Amniotic stem cell (primary cell): ENCODE measurements around the gene ADAM11.

Experiments
- DNase-seq: peaks from one replicate; lab custom pipeline; 2025; lab: John Stamatoyannopoulos, UW

ADAM11 gene

GRCh38 chr17:44757918-44758413 lies 822 bp upstream of the ADAM11 start:
- no peak for DNase-seq

GRCh38 chr17:44759086-44759915 lies 513 bp downstream of the ADAM11 start:
- DNase-seq = no peak

GRCh38 chr17:44759916-44760243 lies 1.1 kb downstream of the ADAM11 start:
- DNase-seq = no peak

- no peak for DNase-seq
Observed at GRCh38 chr17:44760474-44761308, 1.9 kb downstream of the ADAM11 start.

- DNase-seq = no peak
Observed at GRCh38 chr17:44761932-44762810, 3.4 kb downstream of the ADAM11 start.

- DNase-seq = no peak
Observed at GRCh38 chr17:44763170-44763569, 4.4 kb downstream of the ADAM11 start.

GRCh38 chr17:44765965-44766364 lies 7.2 kb downstream of the ADAM11 start:
- DNase-seq = no peak

- no peak for DNase-seq
Observed at GRCh38 chr17:44766409-44767038, 7.7 kb downstream of the ADAM11 start.

GRCh38 chr17:44767493-44767892 lies 8.7 kb downstream of the ADAM11 start:
- no peak for DNase-seq

GRCh38 chr17:44768505-44769142 lies 9.8 kb downstream of the ADAM11 start:
- no peak for DNase-seq

- DNase-seq = no peak
Observed at GRCh38 chr17:44769230-44769629, 10.4 kb downstream of the ADAM11 start.

- no peak for DNase-seq
Observed at GRCh38 chr17:44769647-44770084, 10.9 kb downstream of the ADAM11 start.

- no peak for DNase-seq
Observed at GRCh38 chr17:44770166-44770925, 11.6 kb downstream of the ADAM11 start.

- DNase-seq = no peak
Observed at GRCh38 chr17:44772308-44773045, 13.7 kb downstream of the ADAM11 start.

GRCh38 chr17:44773140-44773539 lies 14.4 kb downstream of the ADAM11 start:
- no peak for DNase-seq

- DNase-seq = peak; percentile 34
Observed at GRCh38 chr17:44774271-44775135, 15.7 kb downstream of the ADAM11 start.

- DNase-seq = peak; percentile 95
Observed at GRCh38 chr17:44775136-44775837, 16.5 kb downstream of the ADAM11 start.
